ENCODE results near the gene OR9G1.

OR9G1 gene

DNA sequence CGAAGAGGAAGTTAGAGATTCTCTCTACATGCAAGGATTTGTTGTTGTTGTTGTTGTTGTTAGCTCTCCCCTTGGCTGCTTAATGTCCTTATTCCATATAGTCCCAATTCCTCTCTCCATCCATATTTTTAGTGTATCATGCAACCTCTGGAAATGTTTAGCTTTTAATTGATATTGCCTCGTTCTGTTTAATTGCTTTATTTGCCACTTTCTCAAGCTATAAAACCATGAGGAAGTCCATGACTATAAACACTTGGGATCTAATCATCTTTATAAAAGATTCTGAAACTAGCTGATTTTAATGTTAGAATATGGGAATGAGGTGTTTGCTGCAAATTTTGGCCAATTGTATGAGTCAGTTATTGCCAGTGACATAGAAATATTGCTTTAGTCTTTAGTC, 5.5 kb upstream of the OR9G1 start:
- DNase-seq (ENCODE audit: low spot score): no peak
- H3K27ac ChIP-seq (ENCODE audit: poor library complexity, severe bottlenecking): no peak overlapping the region
- no peak overlapping the region for H3K4me3 ChIP-seq (ENCODE audit: severe bottlenecking)
- H3K9me3 ChIP-seq (ENCODE audit: severe bottlenecking): no peaks in the 10 kb centered on the region
- H3K36me3 ChIP-seq (ENCODE audit: low read depth): no peaks in the 10 kb centered on the region
- peaks cover 4% of the 10 kb centered on the region for H3K27me3 ChIP-seq (ENCODE audit: insufficient read depth, poor library complexity, severe bottlenecking)
- TF ChIP-seq, protein P1, sequence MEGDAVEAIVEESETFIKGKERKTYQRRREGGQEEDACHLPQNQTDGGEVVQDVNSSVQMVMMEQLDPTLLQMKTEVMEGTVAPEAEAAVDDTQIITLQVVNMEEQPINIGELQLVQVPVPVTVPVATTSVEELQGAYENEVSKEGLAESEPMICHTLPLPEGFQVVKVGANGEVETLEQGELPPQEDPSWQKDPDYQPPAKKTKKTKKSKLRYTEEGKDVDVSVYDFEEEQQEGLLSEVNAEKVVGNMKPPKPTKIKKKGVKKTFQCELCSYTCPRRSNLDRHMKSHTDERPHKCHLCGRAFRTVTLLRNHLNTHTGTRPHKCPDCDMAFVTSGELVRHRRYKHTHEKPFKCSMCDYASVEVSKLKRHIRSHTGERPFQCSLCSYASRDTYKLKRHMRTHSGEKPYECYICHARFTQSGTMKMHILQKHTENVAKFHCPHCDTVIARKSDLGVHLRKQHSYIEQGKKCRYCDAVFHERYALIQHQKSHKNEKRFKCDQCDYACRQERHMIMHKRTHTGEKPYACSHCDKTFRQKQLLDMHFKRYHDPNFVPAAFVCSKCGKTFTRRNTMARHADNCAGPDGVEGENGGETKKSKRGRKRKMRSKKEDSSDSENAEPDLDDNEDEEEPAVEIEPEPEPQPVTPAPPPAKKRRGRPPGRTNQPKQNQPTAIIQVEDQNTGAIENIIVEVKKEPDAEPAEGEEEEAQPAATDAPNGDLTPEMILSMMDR (IDR thresholded peaks at IDR 0.05; ENCODE audit: poor library complexity, severe bottlenecking): no peak
- no peaks in the 10 kb centered on the region for H3K4me1 ChIP-seq (ENCODE audit: insufficient read depth, poor library complexity, severe bottlenecking)
- ATAC-seq (ENCODE audit: low read depth): no peak

DNA sequence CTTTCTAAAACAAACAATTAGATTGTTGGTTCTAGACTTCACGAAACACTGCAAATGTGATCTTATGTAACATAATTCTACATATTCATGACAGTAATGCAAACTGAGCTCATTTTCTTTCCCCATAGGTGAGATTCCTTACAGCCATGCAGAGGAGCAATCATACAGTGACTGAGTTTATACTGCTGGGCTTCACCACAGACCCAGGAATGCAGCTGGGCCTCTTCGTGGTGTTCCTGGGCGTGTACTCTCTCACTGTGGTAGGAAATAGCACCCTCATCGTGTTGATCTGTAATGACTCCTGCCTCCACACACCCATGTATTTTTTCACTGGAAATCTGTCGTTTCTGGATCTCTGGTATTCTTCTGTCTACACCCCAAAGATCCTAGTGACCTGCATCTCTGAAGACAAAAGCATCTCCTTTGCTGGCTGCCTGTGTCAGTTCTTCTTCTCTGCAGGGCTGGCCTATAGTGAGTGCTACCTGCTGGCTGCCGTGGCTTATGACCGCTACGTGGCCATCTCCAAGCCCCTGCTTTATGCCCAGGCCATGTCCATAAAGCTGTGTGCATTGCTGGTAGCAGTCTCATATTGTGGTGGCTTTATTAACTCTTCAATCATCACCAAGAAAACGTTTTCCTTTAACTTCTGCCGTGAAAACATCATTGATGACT, 1.5 kb downstream of the OR9G1 start:
- ATAC-seq (ENCODE audit: low read depth) (peak; percentile 99), DNase-seq (ENCODE audit: low spot score) (no peak)
- Histone ChIP-seq H3K27ac (ENCODE audit: poor library complexity, severe bottlenecking) (no peak overlapping the region), H3K4me1 (ENCODE audit: insufficient read depth, poor library complexity, severe bottlenecking) (no peaks in the 10 kb centered on the region), H3K36me3 (ENCODE audit: low read depth) (no peaks in the 10 kb centered on the region), H3K9me3 (ENCODE audit: severe bottlenecking) (no peaks in the 10 kb centered on the region), H3K27me3 (ENCODE audit: insufficient read depth, poor library complexity, severe bottlenecking) (peaks cover 4% of the 10 kb centered on the region), H3K4me3 (ENCODE audit: severe bottlenecking) (no peak overlapping the region)
- TF ChIP-seq, protein P1 (IDR thresholded peaks at IDR 0.05; ENCODE audit: poor library complexity, severe bottlenecking): no peak

DNA sequence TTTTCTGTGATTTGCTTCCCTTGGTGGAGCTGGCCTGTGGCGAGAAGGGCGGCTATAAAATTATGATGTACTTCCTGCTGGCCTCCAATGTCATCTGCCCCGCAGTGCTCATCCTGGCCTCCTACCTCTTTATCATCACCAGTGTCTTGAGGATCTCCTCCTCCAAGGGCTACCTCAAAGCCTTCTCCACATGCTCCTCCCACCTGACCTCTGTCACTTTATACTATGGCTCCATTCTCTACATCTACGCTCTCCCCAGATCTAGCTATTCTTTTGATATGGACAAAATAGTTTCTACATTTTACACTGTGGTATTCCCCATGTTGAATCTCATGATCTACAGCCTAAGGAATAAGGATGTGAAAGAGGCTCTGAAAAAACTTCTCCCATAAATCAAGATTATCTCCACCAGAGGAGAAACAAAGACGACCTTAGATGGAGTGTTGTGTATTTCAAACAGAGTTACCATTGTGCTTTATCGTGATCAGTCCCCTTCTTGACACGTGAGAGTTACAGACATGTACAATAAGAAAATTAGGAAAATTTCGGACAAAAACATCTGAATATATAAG, 2.1 kb downstream of the OR9G1 start:
- ATAC-seq (ENCODE audit: low read depth): no peak
- Histone ChIP-seq H3K27ac (ENCODE audit: poor library complexity, severe bottlenecking) (no peak overlapping the region), H3K9me3 (ENCODE audit: severe bottlenecking) (no peaks in the 10 kb centered on the region), H3K4me3 (ENCODE audit: severe bottlenecking) (no peak overlapping the region), H3K27me3 (ENCODE audit: insufficient read depth, poor library complexity, severe bottlenecking) (peaks cover 4% of the 10 kb centered on the region), H3K36me3 (ENCODE audit: low read depth) (no peaks in the 10 kb centered on the region), H3K4me1 (ENCODE audit: insufficient read depth, poor library complexity, severe bottlenecking) (no peaks in the 10 kb centered on the region)
- TF ChIP-seq, protein P1 (IDR thresholded peaks at IDR 0.05; ENCODE audit: poor library complexity, severe bottlenecking): no peak
- no peak for DNase-seq (ENCODE audit: low spot score)

DNA sequence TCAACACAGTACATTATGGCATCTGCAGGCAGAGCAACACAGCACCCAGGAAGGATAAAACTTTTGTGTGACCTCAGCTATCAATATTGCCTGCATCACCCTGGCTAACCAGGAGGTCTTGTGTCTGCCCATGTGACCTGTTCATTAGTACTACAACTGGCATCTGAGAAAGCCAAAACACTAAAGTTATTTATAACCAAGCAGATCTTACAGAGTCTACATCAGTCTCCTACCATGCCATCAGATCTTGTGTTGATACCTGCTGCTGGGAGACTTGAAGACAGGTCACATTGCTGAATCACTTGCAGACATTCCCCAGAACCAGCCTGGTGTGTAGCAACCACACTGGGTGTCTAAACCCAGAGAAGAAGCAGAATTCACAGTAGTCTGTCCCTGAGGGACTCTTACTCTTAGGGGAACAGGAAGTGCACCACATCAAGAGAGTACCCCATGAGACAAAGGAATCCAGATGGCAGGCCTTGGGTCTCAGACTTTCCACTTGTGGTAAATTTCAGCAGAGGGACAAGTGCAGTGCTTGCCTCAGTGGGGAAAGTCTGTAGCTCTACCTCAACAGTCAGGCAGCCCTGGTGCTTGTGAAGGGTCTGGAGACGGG, 7.0 kb downstream of the OR9G1 start:
- ATAC-seq (ENCODE audit: low read depth) (no peak), DNase-seq (ENCODE audit: low spot score) (no peak)
- Histone ChIP-seq H3K4me3 (ENCODE audit: severe bottlenecking) (no peak overlapping the region), H3K27me3 (ENCODE audit: insufficient read depth, poor library complexity, severe bottlenecking) (no peaks in the 10 kb centered on the region), H3K36me3 (ENCODE audit: low read depth) (no peaks in the 10 kb centered on the region), H3K9me3 (ENCODE audit: severe bottlenecking) (no peaks in the 10 kb centered on the region), H3K27ac (ENCODE audit: poor library complexity, severe bottlenecking) (no peak overlapping the region), H3K4me1 (ENCODE audit: insufficient read depth, poor library complexity, severe bottlenecking) (no peaks in the 10 kb centered on the region)
- TF ChIP-seq, protein P1 (IDR thresholded peaks at IDR 0.05; ENCODE audit: poor library complexity, severe bottlenecking): no peak

DNA sequence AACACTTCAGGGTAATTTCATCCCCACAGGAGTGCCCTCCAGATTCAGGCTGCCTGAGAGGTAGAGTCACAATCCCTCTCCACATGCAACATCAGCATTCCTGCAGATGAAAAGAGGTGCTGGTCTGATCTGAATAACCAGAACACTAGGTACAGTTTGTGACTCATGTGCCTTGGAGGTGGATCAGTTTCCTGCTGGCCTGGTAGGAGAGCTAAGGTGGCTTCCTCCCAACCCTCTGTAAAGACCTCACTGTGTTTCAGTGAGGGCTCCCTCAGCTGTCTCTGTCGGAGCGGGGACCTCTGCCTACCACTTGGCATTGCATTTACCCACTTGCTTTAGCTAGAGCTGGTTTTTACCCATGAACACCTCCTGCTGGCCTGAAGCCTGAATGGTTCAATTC, 7.6 kb downstream of the OR9G1 start:
- no peaks in the 10 kb centered on the region for H3K4me1 ChIP-seq (ENCODE audit: insufficient read depth, poor library complexity, severe bottlenecking)
- no peak overlapping the region for H3K4me3 ChIP-seq (ENCODE audit: severe bottlenecking)
- TF ChIP-seq, protein P1 (IDR thresholded peaks at IDR 0.05; ENCODE audit: poor library complexity, severe bottlenecking): no peak
- no peak for DNase-seq (ENCODE audit: low spot score)
- no peaks in the 10 kb centered on the region for H3K9me3 ChIP-seq (ENCODE audit: severe bottlenecking)
- no peaks in the 10 kb centered on the region for H3K36me3 ChIP-seq (ENCODE audit: low read depth)
- ATAC-seq (ENCODE audit: low read depth): peak; percentile 17; the same call in 2 of the 3 replicates
- no peaks in the 10 kb centered on the region for H3K27me3 ChIP-seq (ENCODE audit: insufficient read depth, poor library complexity, severe bottlenecking)
- H3K27ac ChIP-seq (ENCODE audit: poor library complexity, severe bottlenecking): no peak overlapping the region

All from RWPE2 (cell line).